WTC11 (cell line): ENCODE measurements around the gene PATL2. TPM values are rescaled to one million over a fixed set of nuclear protein-coding genes. Genes with fewer than 3 reads are reported as not detected.
A peak's percentile ranks its signal among the peaks of the same experiment; 100 is the strongest.
"Not testable (repeated sequence)": the region's sequence is repeated elsewhere in the genome, so short reads cannot be mapped to it uniquely, and the experiment has no call there.

ENCODE experiments used
- ATAC-seq: fragments of 200-7000 bp; cut with Tn5 transposase; 2 replicates; pipeline ENCODE4 v1.10.0; 2021; ENCODE audit warnings: mild to moderate bottlenecking, moderate library complexity
- CTCF ChIA-PET: fragments of 300-600 bp; sonication (Branson Sonifier 250); formaldehyde crosslinking; loops from one replicate; lab custom pipeline; 2021; ENCODE audit warnings: antibody characterized with exemption; lab: Charles Lee
- POLR2A ChIA-PET: fragments of 350-600 bp; sonication (Branson Sonifier 250); formaldehyde crosslinking; loops from one replicate; lab custom pipeline; 2021; ENCODE audit warnings: antibody characterized with exemption; lab: Charles Lee
- DNase-seq: peaks from one replicate; pipeline ENCODE4 v3.0.0; 2021; ENCODE audit warnings: low spot score
- H3K27ac Mint-ChIP-seq: 2 replicates; pipeline ENCODE4 v1.8.0; 2021; ENCODE audit warnings: mixed read lengths
- H3K27me3 Mint-ChIP-seq: 2 replicates; pipeline ENCODE4 v1.8.0; 2021; ENCODE audit warnings: low read depth, mild to moderate bottlenecking, moderate library complexity, mixed read lengths
- H3K36me3 Mint-ChIP-seq: 2 replicates; pipeline ENCODE4 v1.8.0; 2021; ENCODE audit warnings: mixed read lengths
- H3K4me1 Mint-ChIP-seq: 2 replicates; pipeline ENCODE4 v1.8.0; 2022; ENCODE audit warnings: mixed read lengths
- H3K4me3 Mint-ChIP-seq: 2 replicates; pipeline ENCODE4 v1.8.0; 2021; ENCODE audit warnings: mild to moderate bottlenecking, moderate library complexity, mixed read lengths
- H3K9me3 Mint-ChIP-seq: 2 replicates; pipeline ENCODE4 v1.8.0; 2021; ENCODE audit warnings: mixed read lengths
- CREM ChIP-seq: sonication (generic); formaldehyde crosslinking; IDR thresholded peaks from 2 replicates; pipeline ENCODE4 v1.8.1; 2022; ENCODE audit warnings: mild to moderate bottlenecking, missing genetic modification reagents, moderate library complexity
- ETV6 ChIP-seq: sonication (generic); formaldehyde crosslinking; IDR thresholded peaks from 2 replicates; pipeline ENCODE4 v1.8.1; 2022; ENCODE audit warnings: mild to moderate bottlenecking, missing genetic modification reagents
- FOXK1 ChIP-seq: sonication (generic); formaldehyde crosslinking; IDR thresholded peaks from 2 replicates; pipeline ENCODE4 v1.8.0; 2022; ENCODE audit warnings: mild to moderate bottlenecking, moderate library complexity, missing genetic modification reagents
- NFYB ChIP-seq: sonication (generic); formaldehyde crosslinking; conservative IDR thresholded peaks from 2 replicates; pipeline ENCODE4 v1.8.0; 2022; ENCODE audit warnings: low read depth, missing genetic modification reagents
- NR2C2 ChIP-seq: sonication (generic); formaldehyde crosslinking; IDR thresholded peaks from 2 replicates; pipeline ENCODE4 v1.8.0; 2022; ENCODE audit warnings: mild to moderate bottlenecking, missing genetic modification reagents
- PRRX2 ChIP-seq: fragments of 250-450 bp; sonication (Bioruptor Pico); IDR thresholded peaks from 2 replicates; pipeline ENCODE4 v1.8.0; 2021; ENCODE audit warnings: mild to moderate bottlenecking
- SMAD4 ChIP-seq: sonication (generic); formaldehyde crosslinking; IDR thresholded peaks from 2 replicates; pipeline ENCODE4 v1.8.0; 2022; ENCODE audit warnings: mild to moderate bottlenecking, missing genetic modification reagents
- TEAD1 ChIP-seq: sonication (generic); formaldehyde crosslinking; IDR thresholded peaks from 2 replicates; pipeline ENCODE4 v1.8.0; 2022; ENCODE audit warnings: mild to moderate bottlenecking, missing genetic modification reagents
- ZNF121 ChIP-seq: sonication (generic); formaldehyde crosslinking; IDR thresholded peaks from 2 replicates; pipeline ENCODE4 v1.8.0; 2023; ENCODE audit warnings: missing genetic modification reagents
- ZNF219 ChIP-seq: sonication (generic); formaldehyde crosslinking; IDR thresholded peaks from 2 replicates; pipeline ENCODE4 v1.8.0; 2023; ENCODE audit warnings: missing genetic modification reagents, mild to moderate bottlenecking, borderline replicate concordance
- ZNF232 ChIP-seq: sonication (generic); formaldehyde crosslinking; IDR thresholded peaks from 2 replicates; pipeline ENCODE4 v1.8.0; 2022; ENCODE audit warnings: mild to moderate bottlenecking, missing genetic modification reagents
- ZNF423 ChIP-seq: fragments of 250-450 bp; sonication (Bioruptor Pico); IDR thresholded peaks from 2 replicates; pipeline ENCODE4 v2.1.2; 2022; ENCODE audit warnings: mild to moderate bottlenecking, moderate library complexity
- total RNA-seq: library from RNA; stranded (reverse); gene quantifications from 3 replicates; pipeline ENCODE4 v1.2.3, GENCODE V29; 2021
- TF ChIP-seq, protein P1 (sequence below): sonication (generic); formaldehyde crosslinking; IDR thresholded peaks from 2 replicates; pipeline ENCODE4 v1.8.0; 2023; ENCODE audit warnings: mild to moderate bottlenecking, missing genetic modification reagents
- TF ChIP-seq, protein P2 (sequence below): sonication (generic); formaldehyde crosslinking; conservative IDR thresholded peaks from 2 replicates; pipeline ENCODE4 v1.8.1; 2022; ENCODE audit warnings: mild to moderate bottlenecking, missing genetic modification reagents
- TF ChIP-seq, protein P3 (sequence below): fragments of 200-600 bp; IDR thresholded peaks from 2 replicates; pipeline ENCODE4 v1.8.0; 2022; ENCODE audit warnings: antibody characterized with exemption
- TF ChIP-seq, protein P4 (sequence below): sonication (generic); formaldehyde crosslinking; IDR thresholded peaks from 2 replicates; pipeline ENCODE4 v1.8.0; 2022; ENCODE audit warnings: mild to moderate bottlenecking, missing genetic modification reagents

The PATL2 gene
- total RNA-seq, 1 experiment from 2014 or later, result 0.59 TPM

DNA sequence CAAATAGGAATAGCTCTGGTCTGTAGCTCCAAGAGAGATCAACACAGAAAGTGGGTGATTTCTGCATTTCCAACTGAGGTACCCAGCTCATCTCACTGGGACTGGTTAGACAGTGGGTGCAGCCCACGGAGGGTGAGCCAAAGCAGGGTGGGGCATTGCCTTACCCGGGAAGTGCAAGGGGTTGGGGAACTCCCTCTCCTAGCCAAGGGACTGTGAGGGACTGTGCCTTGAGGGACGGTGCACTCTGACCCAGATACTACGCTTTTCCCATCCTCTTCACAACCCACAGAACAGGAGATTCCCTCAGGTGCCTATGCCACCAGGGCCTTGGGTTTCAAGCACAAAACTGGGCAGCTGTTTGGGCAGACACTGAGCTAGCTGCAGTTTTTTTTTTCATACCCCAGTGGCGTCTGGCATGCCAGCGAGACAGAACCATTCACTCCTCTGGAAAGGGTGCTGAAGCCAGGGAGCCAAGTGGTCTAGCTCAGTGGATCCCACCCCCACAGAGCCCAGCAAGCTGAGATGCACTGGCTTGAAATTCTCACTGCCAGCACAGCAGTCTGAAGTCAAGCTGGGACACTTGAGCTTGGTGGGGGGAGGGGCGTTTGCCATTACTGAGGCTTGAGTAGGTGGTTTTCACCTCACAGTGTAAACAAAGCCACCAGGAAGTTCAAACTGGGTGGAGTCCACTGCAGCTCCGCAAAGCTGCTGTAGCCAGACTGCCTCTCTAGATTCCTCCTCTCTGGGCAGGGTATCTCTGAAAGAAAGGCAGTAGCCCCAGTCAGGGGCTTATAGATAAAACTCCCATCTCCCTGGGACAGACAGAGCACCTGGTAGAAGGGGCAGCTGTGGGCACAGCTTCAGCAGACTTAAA lies 28.1 kb downstream of the PATL2 start:
- Mint-ChIP-seq H3K4me1 (peaks cover 30% of the 10 kb centered on the region), H3K4me3 (peak overlapping the region; percentile 36), H3K36me3 (peaks cover 16% of the 10 kb centered on the region), H3K9me3 (peaks cover 28% of the 10 kb centered on the region), H3K27ac (peak overlapping the region; percentile 46; the same call in 1 of the 2 replicates)
- DNase-seq, result peak; percentile 77
- 0 out of 2 replicates have a peak, but pooled peaks have one; percentile 28 for ATAC-seq
- POLR2A ChIA-PET, result interaction anchor here (0.8 to 1.0 kb wide), 2 partner anchors 19 to 20 kb away, joined by 3 to 5 read pairs; partner anchors contain the start of gene SPG11
- CTCF ChIA-PET, result interaction anchor here (1.1 to 4.5 kb wide), 6 partner anchors 16 to 55 kb away, joined by 3 to 36 read pairs (median 5); partner anchors contain the start of genes SPG11 and TRIM69
- TF ChIP-seq, protein P1, sequence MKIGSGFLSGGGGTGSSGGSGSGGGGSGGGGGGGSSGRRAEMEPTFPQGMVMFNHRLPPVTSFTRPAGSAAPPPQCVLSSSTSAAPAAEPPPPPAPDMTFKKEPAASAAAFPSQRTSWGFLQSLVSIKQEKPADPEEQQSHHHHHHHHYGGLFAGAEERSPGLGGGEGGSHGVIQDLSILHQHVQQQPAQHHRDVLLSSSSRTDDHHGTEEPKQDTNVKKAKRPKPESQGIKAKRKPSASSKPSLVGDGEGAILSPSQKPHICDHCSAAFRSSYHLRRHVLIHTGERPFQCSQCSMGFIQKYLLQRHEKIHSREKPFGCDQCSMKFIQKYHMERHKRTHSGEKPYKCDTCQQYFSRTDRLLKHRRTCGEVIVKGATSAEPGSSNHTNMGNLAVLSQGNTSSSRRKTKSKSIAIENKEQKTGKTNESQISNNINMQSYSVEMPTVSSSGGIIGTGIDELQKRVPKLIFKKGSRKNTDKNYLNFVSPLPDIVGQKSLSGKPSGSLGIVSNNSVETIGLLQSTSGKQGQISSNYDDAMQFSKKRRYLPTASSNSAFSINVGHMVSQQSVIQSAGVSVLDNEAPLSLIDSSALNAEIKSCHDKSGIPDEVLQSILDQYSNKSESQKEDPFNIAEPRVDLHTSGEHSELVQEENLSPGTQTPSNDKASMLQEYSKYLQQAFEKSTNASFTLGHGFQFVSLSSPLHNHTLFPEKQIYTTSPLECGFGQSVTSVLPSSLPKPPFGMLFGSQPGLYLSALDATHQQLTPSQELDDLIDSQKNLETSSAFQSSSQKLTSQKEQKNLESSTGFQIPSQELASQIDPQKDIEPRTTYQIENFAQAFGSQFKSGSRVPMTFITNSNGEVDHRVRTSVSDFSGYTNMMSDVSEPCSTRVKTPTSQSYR (CRISPR knock-in tag), result peak; percentile 94
- TF ChIP-seq FOXK1 (CRISPR knock-in tag), result peak; percentile 92
- peak; percentile 47 for TF ChIP-seq ZNF423
- not testable (repeated sequence) for H3K27me3 Mint-ChIP-seq

DNA sequence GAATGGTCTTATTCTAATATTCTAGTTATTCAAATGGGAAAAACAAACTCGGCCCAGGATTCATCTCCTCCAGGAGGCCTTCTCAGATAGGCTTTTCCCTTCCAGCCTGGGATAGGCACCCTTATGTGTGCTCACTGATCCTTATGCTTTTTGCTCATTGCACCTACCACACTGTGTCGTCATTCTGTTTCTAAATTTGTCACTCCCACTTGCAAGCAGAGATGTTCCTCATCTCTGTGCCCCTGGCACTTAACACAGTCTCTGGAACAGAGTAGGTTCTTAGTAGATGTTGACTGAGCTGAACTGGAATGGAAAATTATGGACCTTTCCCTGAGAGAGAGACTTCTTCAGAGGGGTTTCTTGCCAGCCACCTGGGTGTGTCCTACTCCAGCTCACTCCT lies 28.9 kb downstream of the PATL2 start:
- peaks cover 30% of the 10 kb centered on the region for H3K4me1 Mint-ChIP-seq
- ATAC-seq (no peak), DNase-seq (no peak)
- H3K9me3 Mint-ChIP-seq, result peaks cover 21% of the 10 kb centered on the region
- TF ChIP-seq ETV6 (CRISPR knock-in tag), result no peak
- TF ChIP-seq ZNF232, result no peak
- TF ChIP-seq TEAD1 (CRISPR knock-in tag), result no peak
- TF ChIP-seq, protein P2, sequence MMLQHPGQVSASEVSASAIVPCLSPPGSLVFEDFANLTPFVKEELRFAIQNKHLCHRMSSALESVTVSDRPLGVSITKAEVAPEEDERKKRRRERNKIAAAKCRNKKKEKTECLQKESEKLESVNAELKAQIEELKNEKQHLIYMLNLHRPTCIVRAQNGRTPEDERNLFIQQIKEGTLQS (CRISPR knock-in tag), result no peak
- no peak for TF ChIP-seq SMAD4 (CRISPR knock-in tag)
- TF ChIP-seq NFYB (CRISPR knock-in tag), result no peak
- no peak for TF ChIP-seq NR2C2 (CRISPR knock-in tag)
- TF ChIP-seq, protein P3, sequence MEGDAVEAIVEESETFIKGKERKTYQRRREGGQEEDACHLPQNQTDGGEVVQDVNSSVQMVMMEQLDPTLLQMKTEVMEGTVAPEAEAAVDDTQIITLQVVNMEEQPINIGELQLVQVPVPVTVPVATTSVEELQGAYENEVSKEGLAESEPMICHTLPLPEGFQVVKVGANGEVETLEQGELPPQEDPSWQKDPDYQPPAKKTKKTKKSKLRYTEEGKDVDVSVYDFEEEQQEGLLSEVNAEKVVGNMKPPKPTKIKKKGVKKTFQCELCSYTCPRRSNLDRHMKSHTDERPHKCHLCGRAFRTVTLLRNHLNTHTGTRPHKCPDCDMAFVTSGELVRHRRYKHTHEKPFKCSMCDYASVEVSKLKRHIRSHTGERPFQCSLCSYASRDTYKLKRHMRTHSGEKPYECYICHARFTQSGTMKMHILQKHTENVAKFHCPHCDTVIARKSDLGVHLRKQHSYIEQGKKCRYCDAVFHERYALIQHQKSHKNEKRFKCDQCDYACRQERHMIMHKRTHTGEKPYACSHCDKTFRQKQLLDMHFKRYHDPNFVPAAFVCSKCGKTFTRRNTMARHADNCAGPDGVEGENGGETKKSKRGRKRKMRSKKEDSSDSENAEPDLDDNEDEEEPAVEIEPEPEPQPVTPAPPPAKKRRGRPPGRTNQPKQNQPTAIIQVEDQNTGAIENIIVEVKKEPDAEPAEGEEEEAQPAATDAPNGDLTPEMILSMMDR, result no peak
- TF ChIP-seq ZNF121 (CRISPR knock-in tag), result no peak
- TF ChIP-seq, protein P4, sequence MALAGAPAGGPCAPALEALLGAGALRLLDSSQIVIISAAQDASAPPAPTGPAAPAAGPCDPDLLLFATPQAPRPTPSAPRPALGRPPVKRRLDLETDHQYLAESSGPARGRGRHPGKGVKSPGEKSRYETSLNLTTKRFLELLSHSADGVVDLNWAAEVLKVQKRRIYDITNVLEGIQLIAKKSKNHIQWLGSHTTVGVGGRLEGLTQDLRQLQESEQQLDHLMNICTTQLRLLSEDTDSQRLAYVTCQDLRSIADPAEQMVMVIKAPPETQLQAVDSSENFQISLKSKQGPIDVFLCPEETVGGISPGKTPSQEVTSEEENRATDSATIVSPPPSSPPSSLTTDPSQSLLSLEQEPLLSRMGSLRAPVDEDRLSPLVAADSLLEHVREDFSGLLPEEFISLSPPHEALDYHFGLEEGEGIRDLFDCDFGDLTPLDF, result no peak
- TF ChIP-seq CREM (CRISPR knock-in tag), result no peak
- TF ChIP-seq PRRX2 (CRISPR knock-in tag), result no peak
- ChIA-PET POLR2A (no interaction called here), CTCF (interaction anchor here (1.5 to 4.5 kb wide), 2 partner anchors 17 to 18 kb away, joined by 3 to 36 read pairs; partner anchors contain the start of gene SPG11)
- peaks cover 13% of the 10 kb centered on the region for H3K36me3 Mint-ChIP-seq
- no peak overlapping the region for H3K4me3 Mint-ChIP-seq
- no peak overlapping the region for H3K27ac Mint-ChIP-seq
- peaks cover 5% of the 10 kb centered on the region for H3K27me3 Mint-ChIP-seq

DNA sequence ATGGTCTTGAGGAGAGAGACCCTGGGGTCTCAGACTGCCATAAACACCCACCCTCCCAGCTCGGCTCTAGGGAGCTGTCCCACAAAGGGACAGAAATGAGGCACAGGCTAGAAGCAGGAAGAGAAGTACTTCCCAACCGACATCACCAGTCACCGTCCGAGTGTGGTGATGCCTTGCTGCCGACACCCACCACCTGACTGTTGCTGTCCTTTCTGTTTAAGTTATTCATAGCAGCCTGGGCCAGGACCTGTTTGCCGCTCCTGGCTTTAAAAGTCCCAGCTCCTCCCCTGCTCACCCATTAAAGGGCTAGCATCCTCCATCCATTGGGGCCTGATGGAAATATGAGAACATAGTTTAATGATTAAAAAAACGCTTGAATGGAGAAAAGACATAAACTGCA lies 34.4 kb downstream of the PATL2 start:
- TF ChIP-seq ZNF219, result no peak
- TF ChIP-seq, all 79 proteins: peak for 0
- Mint-ChIP-seq H3K9me3 (no peaks in the 10 kb centered on the region; the same call in 1 of the 2 replicates), H3K27ac (no peak overlapping the region), H3K36me3 (no peaks in the 10 kb centered on the region), H3K4me1 (peaks cover 4% of the 10 kb centered on the region), H3K27me3 (peaks cover 9% of the 10 kb centered on the region), H3K4me3 (no peak overlapping the region)
- DNase-seq (no peak), ATAC-seq (peak; percentile 30)
- POLR2A ChIA-PET, result no interaction called here
- CTCF ChIA-PET, result interaction anchor here (1.4 to 2.9 kb wide), 2 partner anchors 13 to 34 kb away, joined by 7 to 17 read pairs; partner anchors contain the start of genes B2M, PATL2 and SPG11
